Left renal pelvis (tissue), 4 donors: ENCODE data around the gene KANK2. TPM values are rescaled to one million over a fixed set of nuclear protein-coding genes. Genes with fewer than 3 reads are reported as not detected.
A peak's percentile ranks its signal among the peaks of the same experiment; 100 is the strongest.

Source experiments
- DNase-seq, 4 donors: peaks; one replicate each; pipeline ENCODE4 v3.0.0-alpha.2; 2013; ENCODE audit warnings: low read depth in 4 of 4, low spot score in 3 of 4
- polyA plus RNA-seq, 4 donors: library from polyadenylated mRNA; unstranded; fragments of 120-200 nt; gene quantifications; one replicate each; pipeline ENCODE4 v1.2.1, GENCODE V29; 2013; ENCODE audit not compliant: insufficient read length in 4 of 4

Gene KANK2
- polyA plus RNA-seq: 100 to 1,000 TPM; 110 to 199 (median 130) TPM

DNA sequence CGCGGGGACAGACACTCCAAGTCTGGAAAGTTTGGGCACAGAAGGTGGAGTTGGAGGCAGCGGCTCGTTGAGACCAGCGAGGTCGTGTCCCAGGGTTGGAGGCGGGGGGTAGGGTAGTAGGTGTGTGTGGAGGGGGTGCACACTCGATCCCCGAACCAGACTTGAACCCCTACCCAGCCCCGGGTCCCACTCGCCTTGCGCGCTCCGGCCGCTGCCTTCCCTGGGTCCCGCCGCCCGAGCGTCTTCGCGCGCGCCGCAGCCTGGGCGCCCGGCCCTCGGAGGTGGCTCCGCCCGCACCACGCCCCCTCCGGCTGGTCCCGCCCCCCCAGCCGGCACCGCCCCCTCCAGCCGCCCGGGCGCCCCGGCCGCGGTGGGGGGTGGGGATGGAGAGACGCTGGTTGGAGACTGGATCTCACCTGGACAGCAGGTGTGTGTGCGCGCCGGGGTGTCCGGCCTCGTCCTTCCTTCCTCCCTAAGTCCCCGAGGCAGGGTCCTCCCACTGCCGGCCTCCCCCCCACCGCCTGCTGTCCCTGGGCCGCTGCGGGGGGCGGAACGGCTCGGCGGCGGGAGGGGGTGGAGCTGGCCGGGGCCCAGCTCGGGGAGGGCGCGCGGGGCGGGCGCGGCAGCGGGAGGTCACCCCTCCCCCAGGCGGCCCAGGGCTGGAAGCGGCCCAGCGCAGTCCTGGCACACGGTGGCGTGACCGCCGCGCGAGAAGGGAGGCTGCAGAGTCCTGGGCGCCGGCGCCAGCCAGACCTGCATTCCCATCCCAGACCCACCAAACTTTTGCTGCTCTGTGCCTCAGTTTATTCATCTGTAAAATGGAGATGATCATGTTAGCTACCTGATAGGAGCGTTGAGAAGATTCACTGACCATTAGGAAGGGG lies at the start of gene KANK2:
TSS of gene KANK2 (minus strand) at position 255 of the 884 bp plus-strand sequence. CDS start 3,034 bp downstream, outside the sequence.
- peak in 3 of 4 donors; percentile 70 to 79 (median 74) for DNase-seq

- DNase-seq: no peak
These were observed 49.6 kb upstream of the KANK2 start for GRCh38 chr19:11246941-11247340.

GRCh38 chr19:11244846-11245589 lies 47.7 kb upstream of the KANK2 start:
- no peak for DNase-seq

- no peak for DNase-seq
These were observed 46.4 kb upstream of the KANK2 start for GRCh38 chr19:11243798-11244169.

GRCh38 chr19:11242864-11243797 lies 45.8 kb upstream of the KANK2 start:
- peak in 3 of 4 donors; percentile 59 to 64 (median 63) for DNase-seq

GRCh38 chr19:11242025-11242424 lies 44.7 kb upstream of the KANK2 start:
- no peak for DNase-seq

DNA sequence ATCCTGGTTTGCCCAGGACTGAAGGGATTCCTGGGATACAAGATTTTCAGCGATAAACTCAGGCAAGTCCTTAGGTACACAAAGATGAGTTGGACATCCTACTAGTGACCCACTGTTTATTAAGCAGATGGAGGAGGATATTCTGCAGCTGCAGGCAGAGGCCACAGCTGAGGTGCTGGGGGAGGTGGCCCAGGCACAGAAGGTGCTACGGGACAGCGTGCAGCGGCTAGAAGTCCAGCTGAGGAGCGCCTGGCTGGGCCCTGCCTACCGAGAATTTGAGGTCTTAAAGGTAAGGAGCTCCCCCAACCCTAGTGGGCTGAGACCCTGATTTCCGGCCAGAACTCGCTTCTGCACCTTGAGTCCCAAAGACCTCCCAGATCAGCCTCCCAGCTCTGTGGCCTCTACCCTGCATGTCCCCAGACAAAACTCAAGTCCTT lies 42.7 kb upstream of the KANK2 start:
- DNase-seq: no peak

DNA sequence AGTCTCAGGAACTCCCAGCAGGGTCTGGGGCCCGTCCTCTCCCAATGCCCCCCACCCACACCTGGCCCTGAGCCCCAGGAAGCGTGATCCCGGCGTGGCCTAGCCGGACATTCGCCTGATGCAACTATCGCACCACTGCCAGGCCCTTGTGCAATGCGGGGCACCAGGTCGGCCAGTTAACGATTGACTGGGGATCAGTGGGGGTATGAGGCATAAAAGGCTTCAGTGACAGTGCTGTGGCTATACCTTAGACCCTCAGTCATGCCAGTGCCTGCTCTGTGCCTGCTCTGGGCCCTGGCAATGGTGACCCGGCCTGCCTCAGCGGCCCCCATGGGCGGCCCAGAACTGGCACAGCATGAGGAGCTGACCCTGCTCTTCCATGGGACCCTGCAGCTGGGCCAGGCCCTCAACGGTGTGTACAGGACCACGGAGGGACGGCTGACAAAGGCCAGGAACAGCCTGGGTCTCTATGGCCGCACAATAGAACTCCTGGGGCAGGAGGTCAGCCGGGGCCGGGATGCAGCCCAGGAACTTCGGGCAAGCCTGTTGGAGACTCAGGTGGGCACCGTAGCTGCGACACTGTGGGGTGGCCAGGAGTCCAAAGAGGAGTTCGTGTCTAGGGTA lies 42.1 kb upstream of the KANK2 start, which contains the start of gene ANGPTL8:
TSS of gene ANGPTL8 (plus strand) at position 243 of the 624 bp plus-strand sequence. CDS start at position 262, 19 bp downstream.
- no peak for DNase-seq

DNA sequence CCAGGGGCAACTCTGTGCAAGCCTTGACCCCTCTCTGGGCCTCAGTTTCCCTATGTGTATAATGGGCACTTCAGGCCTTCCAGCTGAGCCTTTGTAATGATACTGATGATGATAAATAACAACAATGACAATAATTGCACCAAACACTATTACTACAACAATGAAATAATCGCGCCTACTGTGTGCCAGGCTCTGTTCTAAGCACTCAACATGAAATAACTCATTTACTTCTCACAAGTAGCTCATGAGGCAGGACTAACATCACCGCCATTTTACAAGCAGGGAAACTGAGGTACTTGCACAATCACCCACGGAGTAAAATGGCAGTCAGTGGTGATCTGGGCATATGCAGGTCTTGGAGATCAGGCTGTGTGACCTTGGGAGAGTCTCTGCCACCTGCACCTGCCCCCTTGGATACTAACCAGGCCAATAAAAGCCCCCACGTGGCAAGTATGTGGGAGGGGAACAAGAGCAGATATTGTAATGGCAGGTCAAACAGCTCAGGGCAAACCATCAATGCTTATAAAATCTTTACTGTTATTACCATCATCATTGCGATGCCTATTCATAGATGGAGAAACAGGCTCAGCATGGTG lies 41.5 kb upstream of the KANK2 start:
- no peak for DNase-seq

- no peak for DNase-seq
These were observed 40.7 kb upstream of the KANK2 start for GRCh38 chr19:11238041-11238440.

- DNase-seq: no peak
These were observed 40.0 kb upstream of the KANK2 start for GRCh38 chr19:11237321-11237720.

GRCh38 chr19:11236324-11237301 lies 39.3 kb upstream of the KANK2 start:
- DNase-seq: no peak

- DNase-seq: no peak
These were observed 37.2 kb upstream of the KANK2 start for GRCh38 chr19:11234486-11235075.

DNA sequence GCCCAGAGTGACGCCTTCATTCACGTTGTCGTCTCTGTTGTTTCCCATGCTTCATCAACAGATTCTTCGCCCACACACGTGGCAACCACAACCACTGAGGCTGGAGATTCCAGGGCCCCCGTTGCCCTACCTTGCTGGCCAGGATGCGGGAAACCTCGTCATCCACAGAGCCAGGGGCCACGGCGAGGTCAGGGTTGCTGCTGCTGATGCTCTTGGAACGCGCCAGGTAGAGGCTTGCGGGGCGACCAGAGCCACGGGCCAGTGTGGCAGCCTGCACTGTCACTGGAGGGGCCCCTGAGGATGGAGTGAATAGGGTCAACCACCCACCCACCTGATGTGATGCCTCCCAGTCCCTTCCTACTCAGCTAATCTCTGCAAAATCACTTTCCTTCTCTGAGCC lies 35.7 kb upstream of the KANK2 start:
- no peak for DNase-seq

GRCh38 chr19:11232555-11232954 lies 35.2 kb upstream of the KANK2 start:
- DNase-seq: no peak

GRCh38 chr19:11230621-11231386 lies 33.5 kb upstream of the KANK2 start:
- no peak for DNase-seq

DNA sequence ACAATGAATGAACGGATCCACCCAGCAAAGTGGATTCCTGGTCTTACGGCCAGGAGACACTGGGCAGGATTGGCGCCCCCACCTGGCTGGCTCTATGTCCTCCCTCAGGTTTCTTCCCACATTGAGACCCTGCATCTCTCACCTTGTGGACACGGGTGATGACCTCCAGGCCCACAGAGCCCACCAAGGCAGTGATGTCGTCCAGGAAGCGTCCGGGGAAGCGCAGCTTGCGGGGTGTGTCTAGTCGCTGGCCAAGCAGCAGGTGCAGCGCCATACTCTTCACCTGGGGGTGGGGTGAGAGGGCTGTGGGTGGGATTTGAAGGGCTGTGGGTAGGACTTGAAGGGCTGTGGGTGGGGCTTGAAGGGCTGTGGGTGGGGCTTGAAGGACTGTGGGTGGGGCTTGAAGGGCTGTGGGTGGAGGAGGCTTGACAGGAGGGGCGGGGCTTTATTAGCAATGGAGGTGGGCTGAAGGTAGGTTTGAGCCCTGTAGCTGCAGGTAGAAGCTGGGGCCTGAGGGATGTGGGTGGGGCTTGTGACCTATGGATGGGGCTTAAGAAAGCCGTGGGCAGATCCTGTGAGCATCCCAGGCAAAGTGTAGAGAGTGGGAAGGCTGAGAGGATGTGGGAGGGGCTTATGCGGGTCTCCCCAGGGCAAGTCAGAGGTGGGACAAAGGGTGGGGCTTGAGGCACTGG lies 30.0 kb upstream of the KANK2 start:
- no peak for DNase-seq
